Measurements from ENCODE around the gene SCYL2.
"Not testable (repeated sequence)": the region's sequence is repeated elsewhere in the genome, so short reads cannot be mapped to it uniquely, and the experiment has no call there.

SCYL2 gene

DNA sequence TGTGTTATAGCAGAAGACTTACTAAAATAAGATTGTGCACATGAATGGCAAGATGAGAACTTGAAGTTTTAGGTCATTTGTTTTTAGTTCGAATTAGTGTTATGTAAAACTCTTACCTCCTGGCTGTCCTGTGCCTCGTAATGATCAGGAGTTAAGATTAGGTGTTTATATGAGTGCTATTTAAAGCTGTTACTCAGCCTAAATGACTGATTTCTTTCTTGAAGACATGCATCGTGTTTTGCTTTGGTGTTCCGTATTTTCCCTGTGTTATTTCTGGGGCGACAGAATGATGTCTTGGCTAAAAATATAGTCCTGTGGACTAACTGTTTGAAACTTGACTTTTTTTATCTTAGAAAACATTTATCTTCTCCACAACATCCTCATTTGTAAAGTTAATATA lies 22.1 kb downstream of the SCYL2 start:
- Histone ChIP-seq H3K4me1 (ENCODE audit: low read depth, poor library complexity, severe bottlenecking) (no peaks in the 10 kb centered on the region), H3K27me3 (ENCODE audit: insufficient read depth, low read depth) (no peaks in the 10 kb centered on the region), H3K27ac (no peak overlapping the region), H2AFZ (ENCODE audit: low read depth) (no peak overlapping the region), H3K9ac (no peak overlapping the region), H3K4me2 (no peak overlapping the region), H3K79me2 (ENCODE audit: insufficient read depth, low read depth) (no peaks in the 10 kb centered on the region), H3K4me3 (IDR thresholded peaks at IDR 0.05; ENCODE audit: insufficient read depth, low read depth, low read length) (no peak overlapping the region), H4K20me1 (ENCODE audit: insufficient read depth) (no peaks in the 10 kb centered on the region), H3K36me3 (ENCODE audit: insufficient read depth) (no peaks in the 10 kb centered on the region)
- TF ChIP-seq, protein P1, sequence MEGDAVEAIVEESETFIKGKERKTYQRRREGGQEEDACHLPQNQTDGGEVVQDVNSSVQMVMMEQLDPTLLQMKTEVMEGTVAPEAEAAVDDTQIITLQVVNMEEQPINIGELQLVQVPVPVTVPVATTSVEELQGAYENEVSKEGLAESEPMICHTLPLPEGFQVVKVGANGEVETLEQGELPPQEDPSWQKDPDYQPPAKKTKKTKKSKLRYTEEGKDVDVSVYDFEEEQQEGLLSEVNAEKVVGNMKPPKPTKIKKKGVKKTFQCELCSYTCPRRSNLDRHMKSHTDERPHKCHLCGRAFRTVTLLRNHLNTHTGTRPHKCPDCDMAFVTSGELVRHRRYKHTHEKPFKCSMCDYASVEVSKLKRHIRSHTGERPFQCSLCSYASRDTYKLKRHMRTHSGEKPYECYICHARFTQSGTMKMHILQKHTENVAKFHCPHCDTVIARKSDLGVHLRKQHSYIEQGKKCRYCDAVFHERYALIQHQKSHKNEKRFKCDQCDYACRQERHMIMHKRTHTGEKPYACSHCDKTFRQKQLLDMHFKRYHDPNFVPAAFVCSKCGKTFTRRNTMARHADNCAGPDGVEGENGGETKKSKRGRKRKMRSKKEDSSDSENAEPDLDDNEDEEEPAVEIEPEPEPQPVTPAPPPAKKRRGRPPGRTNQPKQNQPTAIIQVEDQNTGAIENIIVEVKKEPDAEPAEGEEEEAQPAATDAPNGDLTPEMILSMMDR (conservative IDR thresholded peaks at IDR 0.05; ENCODE audit: low read depth, low read length), result no peak

DNA sequence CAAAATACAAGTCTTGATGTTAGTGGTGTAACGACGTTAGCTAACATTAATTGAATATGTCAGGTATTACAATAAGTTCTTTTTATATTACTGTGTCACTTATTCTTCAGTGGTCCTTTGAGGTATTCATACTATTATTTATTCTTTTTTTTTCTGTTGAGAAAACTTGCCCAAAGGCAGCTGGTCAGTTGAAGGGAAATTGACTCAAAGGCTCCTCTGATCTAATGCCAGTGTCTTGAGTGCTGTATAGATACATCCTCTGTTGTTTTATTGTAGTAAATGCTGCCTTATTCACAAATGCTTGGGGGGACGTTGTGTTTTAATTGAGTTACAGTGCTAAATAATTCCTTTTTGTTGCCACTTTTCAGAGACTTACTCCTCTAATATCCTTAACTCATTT lies 23.0 kb downstream of the SCYL2 start:
- H3K4me3 ChIP-seq (IDR thresholded peaks at IDR 0.05; ENCODE audit: insufficient read depth, low read depth, low read length), result no peak overlapping the region
- no peaks in the 10 kb centered on the region for H3K36me3 ChIP-seq (ENCODE audit: insufficient read depth)
- H3K4me1 ChIP-seq (ENCODE audit: low read depth, poor library complexity, severe bottlenecking), result no peaks in the 10 kb centered on the region
- no peak overlapping the region for H3K9ac ChIP-seq
- no peak overlapping the region for H3K4me2 ChIP-seq
- no peaks in the 10 kb centered on the region for H3K27me3 ChIP-seq (ENCODE audit: insufficient read depth, low read depth)
- TF ChIP-seq, protein P1 (conservative IDR thresholded peaks at IDR 0.05; ENCODE audit: low read depth, low read length), result no peak
- no peaks in the 10 kb centered on the region for H4K20me1 ChIP-seq (ENCODE audit: insufficient read depth)
- no peak overlapping the region for H2AFZ ChIP-seq (ENCODE audit: low read depth)
- no peak overlapping the region for H3K27ac ChIP-seq
- no peaks in the 10 kb centered on the region for H3K79me2 ChIP-seq (ENCODE audit: insufficient read depth, low read depth)

DNA sequence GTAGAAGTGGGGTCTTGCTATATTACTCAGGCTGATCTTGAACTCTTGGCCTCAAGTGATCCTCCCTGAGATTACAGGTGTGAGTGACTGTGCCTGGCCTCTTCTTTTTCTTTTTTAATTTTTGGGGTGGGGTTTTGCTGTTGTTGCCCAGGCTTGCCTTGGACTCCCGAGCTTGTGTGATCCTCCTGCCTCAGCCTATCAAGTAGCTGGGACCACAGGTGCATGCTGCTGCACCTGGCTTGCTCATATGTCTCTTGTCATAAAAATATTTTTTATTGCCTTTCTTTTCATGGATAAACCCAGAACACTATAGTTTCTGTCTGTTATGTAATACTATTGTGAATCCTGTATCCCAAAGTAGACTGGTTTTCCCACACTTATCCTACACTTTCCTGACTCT lies 26.0 kb downstream of the SCYL2 start:
- Histone ChIP-seq H3K79me2 (ENCODE audit: insufficient read depth, low read depth) (no peaks in the 10 kb centered on the region), H3K4me2 (no peak overlapping the region), H3K27me3 (ENCODE audit: insufficient read depth, low read depth) (no peaks in the 10 kb centered on the region), H4K20me1 (ENCODE audit: insufficient read depth) (no peaks in the 10 kb centered on the region), H3K27ac (no peak overlapping the region), H3K9ac (no peak overlapping the region), H2AFZ (ENCODE audit: low read depth) (no peak overlapping the region), H3K36me3 (ENCODE audit: insufficient read depth) (no peaks in the 10 kb centered on the region), H3K4me3 (IDR thresholded peaks at IDR 0.05; ENCODE audit: insufficient read depth, low read depth, low read length) (no peak overlapping the region), H3K4me1 (ENCODE audit: low read depth, poor library complexity, severe bottlenecking) (no peaks in the 10 kb centered on the region)
- TF ChIP-seq, protein P1 (conservative IDR thresholded peaks at IDR 0.05; ENCODE audit: low read depth, low read length), result no peak

DNA sequence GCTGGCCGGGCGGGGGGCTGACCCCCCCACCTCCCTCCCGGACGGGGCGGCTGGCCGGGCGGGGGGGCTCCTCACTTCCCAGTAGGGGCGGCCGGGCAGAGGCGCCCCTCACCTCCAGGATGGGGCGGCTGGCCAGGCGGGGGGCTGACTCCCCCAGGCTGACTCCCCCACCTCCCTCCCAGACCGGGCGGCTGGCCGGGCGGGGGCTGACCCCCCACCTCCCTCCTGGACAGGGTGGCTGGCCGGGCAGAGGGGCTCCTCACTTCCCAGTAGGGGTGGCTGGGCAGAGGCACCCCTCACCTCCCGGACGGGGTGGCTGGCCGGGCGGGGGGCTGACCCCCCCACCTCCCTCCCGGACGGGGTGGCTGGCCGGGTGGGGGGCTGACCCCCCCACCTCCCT lies 27.4 kb downstream of the SCYL2 start:
- not testable (repeated sequence) for H4K20me1 ChIP-seq (ENCODE audit: insufficient read depth); H3K4me1 ChIP-seq (ENCODE audit: low read depth, poor library complexity, severe bottlenecking); H3K27ac ChIP-seq; H2AFZ ChIP-seq (ENCODE audit: low read depth); H3K4me2 ChIP-seq; H3K27me3 ChIP-seq (ENCODE audit: insufficient read depth, low read depth); H3K36me3 ChIP-seq (ENCODE audit: insufficient read depth); H3K79me2 ChIP-seq (ENCODE audit: insufficient read depth, low read depth); H3K4me3 ChIP-seq (IDR thresholded peaks at IDR 0.05; ENCODE audit: insufficient read depth, low read depth, low read length); H3K9ac ChIP-seq

DNA sequence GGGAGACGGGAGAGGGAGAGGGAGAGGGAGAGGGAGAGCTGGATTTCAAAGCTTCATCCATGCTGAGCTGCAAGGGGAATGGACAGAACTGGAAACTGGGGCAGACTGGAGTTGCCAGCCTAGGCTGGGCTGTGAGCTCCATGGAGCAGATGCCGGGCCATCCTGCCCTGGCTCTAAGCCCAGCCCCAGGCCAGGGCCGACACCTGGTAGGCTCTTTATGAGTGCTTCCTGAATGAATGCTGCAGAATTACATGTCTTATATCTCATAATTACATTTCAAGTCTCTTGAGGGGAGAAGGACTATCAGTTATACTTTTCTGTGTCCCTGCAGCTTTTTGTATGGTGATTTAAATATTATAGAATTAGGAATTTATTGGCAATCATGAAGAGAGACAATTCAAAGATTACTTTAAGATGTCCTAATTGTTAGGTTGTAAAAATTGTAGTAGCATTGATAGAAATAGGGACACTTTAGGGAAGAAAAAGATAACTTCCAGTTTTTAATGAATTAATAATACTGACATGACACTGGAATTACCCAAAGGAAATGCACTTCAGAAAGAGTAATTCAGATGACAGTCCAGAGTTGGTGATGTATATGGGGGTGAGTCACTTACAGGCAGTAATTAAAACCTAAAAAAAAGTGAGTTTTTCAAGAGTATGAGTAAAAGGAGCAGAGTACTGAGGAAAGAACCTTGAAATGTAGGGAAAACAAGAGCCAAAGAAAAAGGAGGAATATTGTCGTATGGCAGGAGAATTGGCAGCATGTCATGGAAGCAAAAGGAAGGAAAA lies 29.0 kb downstream of the SCYL2 start:
- no peaks in the 10 kb centered on the region for H3K4me1 ChIP-seq (ENCODE audit: low read depth, poor library complexity, severe bottlenecking)
- H3K79me2 ChIP-seq (ENCODE audit: insufficient read depth, low read depth), result no peaks in the 10 kb centered on the region

More for the DNA sequence above, 29.0 kb downstream of the SCYL2 start:
- no peak overlapping the region for H3K27ac ChIP-seq
- TF ChIP-seq, protein P1 (conservative IDR thresholded peaks at IDR 0.05; ENCODE audit: low read depth, low read length), result no peak
- no peak overlapping the region for H3K9ac ChIP-seq
- no peak overlapping the region for H3K4me2 ChIP-seq
- H3K4me3 ChIP-seq (IDR thresholded peaks at IDR 0.05; ENCODE audit: insufficient read depth, low read depth, low read length), result no peak overlapping the region
- H4K20me1 ChIP-seq (ENCODE audit: insufficient read depth), result no peaks in the 10 kb centered on the region
- no peaks in the 10 kb centered on the region for H3K36me3 ChIP-seq (ENCODE audit: insufficient read depth)
- H2AFZ ChIP-seq (ENCODE audit: low read depth), result no peak overlapping the region
- no peaks in the 10 kb centered on the region for H3K27me3 ChIP-seq (ENCODE audit: insufficient read depth, low read depth)

Measured in KMS-11 (cell line).